ENCODE data around the gene GRIN2B.

Gene GRIN2B

GRCh38 chr12:13981296-13981962 is at the start of gene GRIN2B:
Gene GRIN2B, minus strand, starts transcription at chr12:13981602. Its CDS starts 115,394 bp downstream, at chr12:13866208.
- no peak for DNase-seq

GRCh38 chr12:14026537-14026936 is 45.1 kb upstream of the GRIN2B start:
- DNase-seq = no peak

GRCh38 chr12:14024591-14024990 is 43.2 kb upstream of the GRIN2B start:
- no peak for DNase-seq

GRCh38 chr12:14018080-14018479 is 36.7 kb upstream of the GRIN2B start:
- no peak for DNase-seq

GRCh38 chr12:14010989-14011388 is 29.6 kb upstream of the GRIN2B start:
- no peak for DNase-seq

- DNase-seq = no peak
Observed at GRCh38 chr12:14007639-14008038, 26.2 kb upstream of the GRIN2B start.

- DNase-seq = no peak
Observed at GRCh38 chr12:13992585-13992984, 11.2 kb upstream of the GRIN2B start.

GRCh38 chr12:13992106-13992505 is 10.7 kb upstream of the GRIN2B start:
- no peak for DNase-seq

GRCh38 chr12:13986031-13986430 is 4.6 kb upstream of the GRIN2B start:
- no peak for DNase-seq

GRCh38 chr12:13981990-13982389 is 588 bp upstream of the GRIN2B start:
- no peak for DNase-seq

GRCh38 chr12:13980538-13981295 is 685 bp downstream of the GRIN2B start:
- no peak for DNase-seq

GRCh38 chr12:13979772-13980378 is 1.5 kb downstream of the GRIN2B start:
- no peak for DNase-seq

GRCh38 chr12:13978876-13979275 is 2.5 kb downstream of the GRIN2B start:
- DNase-seq = no peak

- no peak for DNase-seq
Observed at GRCh38 chr12:13976880-13977279, 4.5 kb downstream of the GRIN2B start.

- DNase-seq = peak in 1 of 2 experiments; percentile 1
Observed at GRCh38 chr12:13976028-13976584, 5.3 kb downstream of the GRIN2B start.

GRCh38 chr12:13973996-13974395 is 7.4 kb downstream of the GRIN2B start:
- no peak for DNase-seq

GRCh38 chr12:13970803-13971202 is 10.6 kb downstream of the GRIN2B start:
- no peak for DNase-seq

- no peak for DNase-seq
Observed at GRCh38 chr12:13968281-13968680, 13.1 kb downstream of the GRIN2B start.

GRCh38 chr12:13964666-13965065 is 16.7 kb downstream of the GRIN2B start:
- no peak for DNase-seq

GRCh38 chr12:13962699-13963098 is 18.7 kb downstream of the GRIN2B start:
- no peak for DNase-seq

GRCh38 chr12:13961971-13962370 is 19.4 kb downstream of the GRIN2B start:
- no peak for DNase-seq

GRCh38 chr12:13959131-13959723 is 22.2 kb downstream of the GRIN2B start:
- DNase-seq = no peak

GRCh38 chr12:13957576-13957975 is 23.8 kb downstream of the GRIN2B start:
- DNase-seq = no peak
